Liver (tissue), 9 donors: ENCODE measurements around the gene TNNT3. TPM values are rescaled to one million over a fixed set of nuclear protein-coding genes. Genes with fewer than 3 reads are reported as not detected.

Experiments
- DNase-seq: peaks from one replicate; pipeline ENCODE4 v3.0.0-alpha.2; 2017; ENCODE audit warnings: low spot score
- H3K27ac ChIP-seq, 2 donors: one replicate each; pipeline ENCODE4 v1.7.0; 2013; ENCODE audit warnings: inconsistent platforms in 2 of 2, low read length in 2 of 2, control low read depth in 1 of 2, low read depth in 1 of 2, mild to moderate bottlenecking in 1 of 2
- H3K27me3 ChIP-seq, 4 donors: one replicate each; pipeline versions ENCODE4 v1.6.1 to v1.7.0; 2013; ENCODE audit warnings: low read length in 3 of 4, inconsistent platforms in 1 of 4, mild to moderate bottlenecking in 1 of 4, moderate library complexity in 1 of 4; ENCODE audit not compliant: control insufficient read depth in 4 of 4, insufficient read depth in 4 of 4
- H3K36me3 ChIP-seq, 4 donors: one replicate each; pipeline versions ENCODE4 v1.6.1 to v1.7.0; 2013; ENCODE audit warnings: low read length in 3 of 4, mild to moderate bottlenecking in 3 of 4, low read depth in 1 of 4, moderate library complexity in 1 of 4; ENCODE audit not compliant: control insufficient read depth in 4 of 4, insufficient read depth in 3 of 4
- H3K4me1 ChIP-seq, 4 donors: one replicate each; pipeline versions ENCODE4 v1.6.1 to v1.7.0; 2013; ENCODE audit warnings: low read length in 3 of 4, mild to moderate bottlenecking in 3 of 4, moderate library complexity in 1 of 4; ENCODE audit not compliant: control insufficient read depth in 4 of 4, insufficient read depth in 4 of 4
- H3K4me3 ChIP-seq, 3 donors: one replicate each; pipeline versions ENCODE4 v1.6.1 to v1.7.0; 2013; ENCODE audit warnings: low read length in 3 of 3, control low read depth in 1 of 3, low read depth in 1 of 3, mild to moderate bottlenecking in 1 of 3
- H3K9ac ChIP-seq, 2 donors: one replicate each; pipeline ENCODE4 v1.7.0; 2013; ENCODE audit warnings: low read length in 2 of 2, mild to moderate bottlenecking in 2 of 2, moderate library complexity in 2 of 2, control low read depth in 1 of 2, low read depth in 1 of 2
- H3K9me3 ChIP-seq, 4 donors: one replicate each; pipeline versions ENCODE4 v1.6.1 to v1.7.0; 2013; ENCODE audit warnings: low read length in 3 of 4; ENCODE audit not compliant: control insufficient read depth in 4 of 4
- ATF3 ChIP-seq: IDR thresholded peaks from 2 replicates; pipeline ENCODE4 v1.6.1; 2016; ENCODE audit warnings: antibody characterized with exemption
- EGR1 ChIP-seq, 2 donors: IDR thresholded peaks; 2 replicates each; pipeline ENCODE4 v1.6.1; 2016 to 2018; ENCODE audit warnings: antibody characterized with exemption in 2 of 2, low read depth in 2 of 2
- FOXA1 ChIP-seq: IDR thresholded peaks from 2 replicates; pipeline ENCODE4 v1.6.1; 2016; ENCODE audit warnings: antibody characterized with exemption
- FOXA2 ChIP-seq: IDR thresholded peaks from 2 replicates; pipeline ENCODE4 v1.6.1; 2016; ENCODE audit warnings: antibody characterized with exemption
- GABPA ChIP-seq, 2 donors: IDR thresholded peaks in 1 of 2; conservative IDR thresholded peaks in 1 of 2; 2 replicates each; pipeline ENCODE4 v1.6.1; 2016; ENCODE audit warnings: antibody characterized with exemption in 2 of 2, mild to moderate bottlenecking in 1 of 2, moderate library complexity in 1 of 2
- HNF4A ChIP-seq, 2 donors: conservative IDR thresholded peaks; 2 replicates each; pipeline ENCODE4 v1.6.1; 2016; ENCODE audit warnings: antibody characterized with exemption in 2 of 2, mild to moderate bottlenecking in 2 of 2
- HNF4G ChIP-seq: IDR thresholded peaks from 2 replicates; pipeline ENCODE4 v1.6.1; 2016; ENCODE audit warnings: antibody characterized with exemption
- JUND ChIP-seq, 2 donors: IDR thresholded peaks; 2 replicates each; pipeline ENCODE4 v1.6.1; 2016; ENCODE audit warnings: antibody characterized with exemption in 2 of 2
- MAX ChIP-seq: IDR thresholded peaks from 2 replicates; pipeline ENCODE4 v1.6.1; 2016; ENCODE audit warnings: antibody characterized with exemption
- NR2F2 ChIP-seq: IDR thresholded peaks from 2 replicates; pipeline ENCODE4 v1.6.1; 2016; ENCODE audit warnings: antibody characterized with exemption
- RAD21 ChIP-seq, 2 donors: IDR thresholded peaks; 2 replicates each; pipeline ENCODE4 v1.6.1; 2016; ENCODE audit warnings: antibody characterized with exemption in 2 of 2, mild to moderate bottlenecking in 2 of 2
- REST ChIP-seq: IDR thresholded peaks from 2 replicates; pipeline ENCODE4 v1.6.1; 2016; ENCODE audit warnings: antibody characterized with exemption, mild to moderate bottlenecking
- RXRA ChIP-seq, 2 donors: IDR thresholded peaks; 2 replicates each; pipeline ENCODE4 v1.6.1; 2017 to 2018; ENCODE audit warnings: antibody characterized with exemption in 2 of 2, mild to moderate bottlenecking in 1 of 2
- SP1 ChIP-seq: IDR thresholded peaks from 2 replicates; pipeline ENCODE4 v1.6.1; 2018; ENCODE audit warnings: antibody characterized with exemption, mild to moderate bottlenecking
- TAF1 ChIP-seq: conservative IDR thresholded peaks from 2 replicates; pipeline ENCODE4 v1.6.1; 2016; ENCODE audit warnings: antibody characterized with exemption, mild to moderate bottlenecking
- YY1 ChIP-seq: IDR thresholded peaks from 2 replicates; pipeline ENCODE4 v1.6.1; 2016; ENCODE audit warnings: antibody characterized with exemption, mild to moderate bottlenecking
- ZBTB33 ChIP-seq: IDR thresholded peaks from 2 replicates; pipeline ENCODE4 v1.6.1; 2016; ENCODE audit warnings: antibody characterized with exemption
- WGBS: extraction: QIAGEN DNeasy Blood & Tissue Kit; methylation state at CpG from one replicate; pipeline ENCODE4 v1.1.7; 2013; 5-methylcytosine and 5-hydroxymethylcytosine counted together
- polyA plus RNA-seq, 2 donors: library from polyadenylated mRNA; stranded (reverse) in 1 of 2; unstranded in 1 of 2; fragments of 200-250 nt in 1 of 2; fragments of >200 nt in 1 of 2; fragmentation: Nextera tagmentation in 1 of 2; extraction: Ambion mirVana in 1 of 2; gene quantifications; one replicate each; pipeline versions ENCODE4 v1.2.1 to v1.2.3, GENCODE V29; 2013 to 2015
- total RNA-seq, 2 donors: library from RNA; depleted of rRNA; stranded (reverse); fragments of >200 nt; gene quantifications; one replicate each; pipeline ENCODE4 v1.2.3, GENCODE V29; 2014
- donor health status: healthy.
- donor health status: healthy.
- donor health status: healthy.
- donor health status: healthy.
- donor health status: healthy.

Gene TNNT3
- total and polyA plus RNA-seq, 4 donors, result 0.06 to 0.14 TPM; not detected in 2

- TF ChIP-seq REST, result no peak
- TF ChIP-seq HNF4A (conservative IDR thresholded peaks at IDR 0.05), result no peak
- TF ChIP-seq HNF4G, result no peak
- TF ChIP-seq FOXA2, result no peak
- no peak for TF ChIP-seq FOXA1
- no peak for TF ChIP-seq GABPA (IDR thresholded peaks at IDR 0.05 in 1 of 2, conservative IDR thresholded peaks at IDR 0.05 in 1 of 2)
- no peak for TF ChIP-seq SP1
Measured at GRCh38 chr11:1975185-1975584, 55.7 kb downstream of the TNNT3 start (continued).

- TF ChIP-seq MAX (no peak), NR2F2 (no peak), RAD21 (IDR thresholded peaks at IDR 0.05) (no peak), RXRA (IDR thresholded peaks at IDR 0.05) (no peak), HNF4G (no peak), REST (no peak), TAF1 (no peak), ZBTB33 (no peak), GABPA (IDR thresholded peaks at IDR 0.05 in 1 of 2, conservative IDR thresholded peaks at IDR 0.05 in 1 of 2) (no peak), ATF3 (no peak), FOXA2 (no peak), HNF4A (conservative IDR thresholded peaks at IDR 0.05) (no peak), YY1 (no peak), JUND (IDR thresholded peaks at IDR 0.05) (no peak), FOXA1 (no peak), EGR1 (IDR thresholded peaks at IDR 0.05; ENCODE audit: low read depth in 2 of 2) (no peak)
- Histone ChIP-seq H3K4me3 (no peak overlapping the region), H3K4me1 (no peaks in the 10 kb centered on the region), H3K9me3 (no peaks in the 10 kb centered on the region), H3K27me3 (no peaks in the 10 kb centered on the region), H3K9ac (no peak overlapping the region), H3K27ac (no peak overlapping the region), H3K36me3 (no peaks in the 10 kb centered on the region)
- 75% methylated on average over 10 of the region's 26 CpGs for WGBS
- no peak for DNase-seq
Measured at GRCh38 chr11:1978720-1979473, 59.4 kb downstream of the TNNT3 start.
